H1 (cell line): ENCODE measurements around the gene RBMY1D. TPM values are rescaled to one million over a fixed set of nuclear protein-coding genes. Genes with fewer than 3 reads are reported as not detected.

Experiments used
- CTCF ChIA-PET: fragments of 300-600 bp; sonication (Branson Sonifier 250); formaldehyde crosslinking; loops from one replicate; lab custom pipeline; 2021; ENCODE audit not compliant: partially characterized antibody; lab: Charles Lee
- POLR2A ChIA-PET: fragments of 300-600 bp; sonication (Branson Sonifier 250); formaldehyde crosslinking; loops from one replicate; lab custom pipeline; 2021; ENCODE audit warnings: inconsistent platforms; ENCODE audit not compliant: partially characterized antibody; lab: Charles Lee
- DNase-seq, 2 experiments: peaks; one replicate each; pipeline versions ENCODE4 v3.0.0 to v3.0.0-alpha.2; 2010 to 2022; ENCODE audit warnings: low spot score in 2 of 2, low read depth in 1 of 2, mixed read lengths in 1 of 2
- FAIRE-seq: peaks from 2 replicates; lab custom pipeline; 2011; peaks lifted over from hg19 to GRCh38; lab: Jason Lieb, UNC
- H2AFZ ChIP-seq: 2 replicates; pipeline ENCODE4 v1.8.1; 2012; ENCODE audit warnings: low read length, inconsistent platforms
- H2AK5ac ChIP-seq: 2 replicates; pipeline ENCODE4 v1.6.1; 2013; ENCODE audit warnings: low read depth, low read length
- H2BK120ac ChIP-seq: replicated peaks from 2 replicates; pipeline ENCODE3; 2013; ENCODE audit warnings: low read depth, low read length, inconsistent platforms
- H2BK12ac ChIP-seq: 2 replicates; pipeline ENCODE4 v1.6.1; 2013; ENCODE audit warnings: low read depth, low read length
- H2BK15ac ChIP-seq: 2 replicates; pipeline ENCODE4 v1.6.1; 2013; ENCODE audit warnings: low read length
- H2BK20ac ChIP-seq: 2 replicates; pipeline ENCODE4 v1.6.1; 2013; ENCODE audit warnings: low read length
- H2BK5ac ChIP-seq: 2 replicates; pipeline ENCODE4 v1.6.1; 2013; ENCODE audit warnings: low read depth, low read length
- H3K14ac ChIP-seq: 2 replicates; pipeline ENCODE4 v1.6.1; 2013; ENCODE audit warnings: inconsistent platforms; ENCODE audit not compliant: insufficient read length
- H3K18ac ChIP-seq: 2 replicates; pipeline ENCODE4 v1.6.1; 2013; ENCODE audit warnings: low read length; ENCODE audit errors: extremely low read depth
- H3K23ac ChIP-seq: 2 replicates; pipeline ENCODE4 v1.6.1; 2013; ENCODE audit warnings: inconsistent platforms; ENCODE audit not compliant: insufficient read length
- H3K23me2 ChIP-seq: 2 replicates; pipeline ENCODE4 v1.6.1; 2013; ENCODE audit warnings: low read depth, low read length
- H3K27ac ChIP-seq: 2 replicates; pipeline ENCODE4 v1.6.1; 2011; ENCODE audit warnings: low read depth, low read length, inconsistent platforms
- H3K27me3 ChIP-seq, 4 experiments: replicated peaks in 1 of 4; 1 replicate in 1 of 4; 2 replicates in 3 of 4; pipeline versions ENCODE4 v1.6.1 to v1.8.1; 2011 to 2013; ENCODE audit warnings: low read length in 3 of 4, mild to moderate bottlenecking in 3 of 4, inconsistent platforms in 2 of 4, mixed read lengths in 2 of 4, moderate library complexity in 1 of 4; ENCODE audit not compliant: control insufficient read depth in 3 of 4, insufficient read depth in 3 of 4; ENCODE audit errors: extremely low read depth in 1 of 4
- H3K36me3 ChIP-seq, 4 experiments: 2 replicates each; pipeline versions ENCODE4 v1.6.1 to v1.8.1; 2011 to 2013; ENCODE audit warnings: mild to moderate bottlenecking in 4 of 4, low read length in 3 of 4, moderate library complexity in 2 of 4, control low read depth in 1 of 4, inconsistent platforms in 1 of 4; ENCODE audit not compliant: insufficient read depth in 4 of 4, control insufficient read depth in 2 of 4
- H3K4ac ChIP-seq: replicated peaks from 2 replicates; pipeline ENCODE3; 2013; ENCODE audit warnings: low read length, low read depth, mixed read lengths, inconsistent platforms; ENCODE audit not compliant: insufficient read length
- H3K4me1 ChIP-seq, 4 experiments: replicated peaks in 1 of 4; 1 replicate in 1 of 4; 2 replicates in 3 of 4; pipeline versions ENCODE4 v1.6.1 to v1.8.1; 2011 to 2013; ENCODE audit warnings: low read length in 3 of 4, inconsistent platforms in 2 of 4, mixed read lengths in 1 of 4; ENCODE audit not compliant: insufficient read depth in 4 of 4, control insufficient read depth in 3 of 4
- H3K4me2 ChIP-seq, 2 experiments: 2 replicates each; pipeline versions ENCODE4 v1.6.1 to v1.8.1; 2011 to 2013; ENCODE audit warnings: low read depth in 2 of 2, low read length in 2 of 2, control low read depth in 1 of 2, inconsistent platforms in 1 of 2, mild to moderate bottlenecking in 1 of 2; ENCODE audit not compliant: insufficient read depth in 1 of 2
- H3K4me3 ChIP-seq, 4 experiments: fragments of 200-600, 300-600 bp in 1 of 4; sonication (generic), shearing (Covaris generic), sonication (Bioruptor Twin) in 1 of 4; 2 replicates each; pipeline versions ENCODE4 v1.5.1 to v1.8.1; 2011 to 2016; ENCODE audit warnings: low read length in 4 of 4, low read depth in 3 of 4, control low read depth in 2 of 4, inconsistent platforms in 2 of 4, mild to moderate bottlenecking in 2 of 4, mixed read lengths in 1 of 4, moderate library complexity in 1 of 4; ENCODE audit not compliant: insufficient read depth in 2 of 4; ENCODE audit errors: extremely low read depth in 1 of 4
- H3K56ac ChIP-seq: replicated peaks from 2 replicates; pipeline ENCODE3; 2013; ENCODE audit warnings: low read depth, mild to moderate bottlenecking, mixed read lengths, low read length, inconsistent platforms; ENCODE audit not compliant: insufficient read length
- H3K79me1 ChIP-seq: 2 replicates; pipeline ENCODE4 v1.6.1; 2013; ENCODE audit warnings: low read depth, low read length, control low read depth
- H3K79me2 ChIP-seq, 2 experiments: 2 replicates each; pipeline versions ENCODE4 v1.6.1 to v1.8.1; 2012 to 2013; ENCODE audit warnings: low read length in 2 of 2, mild to moderate bottlenecking in 2 of 2, inconsistent platforms in 1 of 2; ENCODE audit not compliant: insufficient read depth in 2 of 2, control insufficient read depth in 1 of 2
- H3K9ac ChIP-seq, 4 experiments: replicated peaks in 1 of 4; 1 replicate in 1 of 4; 2 replicates in 3 of 4; pipeline versions ENCODE4 v1.6.1 to v1.8.1; 2011 to 2013; ENCODE audit warnings: low read depth in 3 of 4, low read length in 3 of 4, control low read depth in 2 of 4, mild to moderate bottlenecking in 2 of 4, moderate library complexity in 2 of 4, inconsistent platforms in 1 of 4; ENCODE audit errors: extremely low read depth in 1 of 4
- H3K9me3 ChIP-seq, 2 experiments: 2 replicates each; pipeline versions ENCODE4 v1.6.1 to v1.8.1; 2012 to 2013; ENCODE audit warnings: mild to moderate bottlenecking in 2 of 2, moderate library complexity in 2 of 2, control low read depth in 1 of 2, inconsistent platforms in 1 of 2, low read depth in 1 of 2, low read length in 1 of 2, mixed read lengths in 1 of 2; ENCODE audit not compliant: insufficient read depth in 2 of 2
- H4K20me1 ChIP-seq, 2 experiments: replicated peaks in 1 of 2; 2 replicates each; pipeline versions ENCODE3 to v1.8.1; 2011 to 2013; ENCODE audit warnings: inconsistent platforms in 2 of 2, low read length in 2 of 2, mild to moderate bottlenecking in 1 of 2; ENCODE audit not compliant: insufficient read depth in 2 of 2, control insufficient read depth in 1 of 2
- H4K5ac ChIP-seq: 2 replicates; pipeline ENCODE4 v1.6.1; 2013; ENCODE audit warnings: low read length, low read depth, mixed read lengths, inconsistent platforms; ENCODE audit not compliant: insufficient read length
- H4K8ac ChIP-seq: 2 replicates; pipeline ENCODE4 v1.8.0; 2013; ENCODE audit warnings: mild to moderate bottlenecking, moderate library complexity, low read length, inconsistent platforms; ENCODE audit not compliant: insufficient read depth; ENCODE audit errors: extremely low read depth
- H4K91ac ChIP-seq: replicated peaks from 2 replicates; pipeline ENCODE3; 2013; ENCODE audit warnings: low read length, mixed read lengths, inconsistent platforms; ENCODE audit not compliant: insufficient read length
- ASH2L ChIP-seq: fragments of 200-600, 300-600 bp; sonication (generic); IDR thresholded peaks from one replicate; pipeline ENCODE4 v1.7.1; 2017; ENCODE audit warnings: low read length
- ATF2 ChIP-seq: IDR thresholded peaks from 2 replicates; pipeline ENCODE4 v1.6.1; 2012; ENCODE audit warnings: low read length, inconsistent platforms
- CTBP2 ChIP-seq: IDR thresholded peaks from 2 replicates; pipeline ENCODE4 v1.7.0; 2011; ENCODE audit warnings: borderline replicate concordance, mild to moderate bottlenecking, moderate library complexity, mixed read lengths, low read length; ENCODE audit not compliant: insufficient read depth, insufficient read length
- FOSL1 ChIP-seq: IDR thresholded peaks from 2 replicates; pipeline ENCODE4 v1.6.1; 2011; ENCODE audit warnings: mild to moderate bottlenecking, low read depth, low read length, moderate library complexity; ENCODE audit not compliant: insufficient read depth
- HDAC6 ChIP-seq: IDR thresholded peaks from one replicate; pipeline ENCODE4 v1.7.1; 2012; ENCODE audit warnings: low read depth, mild to moderate bottlenecking, inconsistent platforms, low read length, moderate library complexity
- MAFK ChIP-seq: IDR thresholded peaks from 2 replicates; pipeline ENCODE4 v1.6.1; 2012; ENCODE audit warnings: low read depth, mild to moderate bottlenecking, improper control_type of control experiment, low read length
- RAD21 ChIP-seq, 2 experiments: IDR thresholded peaks in 1 of 2; conservative IDR thresholded peaks in 1 of 2; 2 replicates each; pipeline ENCODE4 v1.6.1; 2011; ENCODE audit warnings: low read depth in 2 of 2, low read length in 2 of 2, improper control_type of control experiment in 1 of 2, inconsistent platforms in 1 of 2, mild to moderate bottlenecking in 1 of 2, moderate library complexity in 1 of 2
- RBBP5 ChIP-seq: IDR thresholded peaks from 2 replicates; pipeline ENCODE4 v1.7.1; 2012; ENCODE audit warnings: low read depth, mild to moderate bottlenecking, inconsistent platforms, low read length, moderate library complexity, borderline replicate concordance
- TAF7 ChIP-seq: optimal IDR thresholded peaks from 2 replicates; pipeline ENCODE3; 2011; ENCODE audit warnings: low read depth, mild to moderate bottlenecking, inconsistent platforms, low read length, moderate library complexity, borderline replicate concordance
- TCF12 ChIP-seq: IDR thresholded peaks from 2 replicates; pipeline ENCODE4 v1.6.1; 2011; ENCODE audit warnings: low read depth, mild to moderate bottlenecking, low read length
- WGBS, 2 experiments: shearing (Covaris generic) in 1 of 2; methylation state at CpG; one replicate each; pipeline versions ENCODE4 v1.1.6 to v1.1.7; 2013 to 2015; ENCODE audit warnings: low lambda C conversion rate in 2 of 2, mixed read lengths in 2 of 2, inconsistent platforms in 1 of 2, low coverage in 1 of 2, missing lambda C conversion rate in 1 of 2; ENCODE audit not compliant: insufficient replicate concordance in 2 of 2, insufficient coverage in 1 of 2, insufficient read length in 1 of 2; ENCODE audit errors: extremely low coverage in 1 of 2, missing lambda C conversion rate in 1 of 2; 5-methylcytosine and 5-hydroxymethylcytosine counted together
- polyA plus RNA-seq, 7 experiments: library from polyadenylated mRNA; depleted of rRNA in 3 of 7; stranded (reverse) in 5 of 7; unstranded in 2 of 7; fragments of >200 nt in 5 of 7; fragments of 200-250 nt in 2 of 7; gene quantifications; 1 replicate in 5 of 7; 2 replicates in 1 of 7; 4 replicates in 1 of 7; pipeline versions ENCODE4 v1.2.1 to v1.2.3, GENCODE V29; 2011 to 2013; ENCODE audit warnings: missing spikeins in 2 of 7, mixed read lengths in 2 of 7
- total RNA-seq: library from RNA; stranded (reverse); fragmentation: NEBNext Ultra II Directional; extraction: Animal tissue kit (Norgen Biotek cat#: 25700); gene quantifications from 2 replicates; pipeline ENCODE4 v1.2.1, GENCODE V29; 2021

RBMY1D gene
- total and polyA plus RNA-seq, 2 of the 8 experiments (the other 6 are each of a cell fraction or from before 2014, with no cell fraction given) = not detected

GRCh38 chrY:21839489-21839888 is 54.8 kb downstream of the RBMY1D start:
- Histone ChIP-seq H4K5ac (no peak overlapping the region), H3K4me1 (no peaks in the 10 kb centered on the region), H2AK5ac (no peak overlapping the region), H3K4me3 (no peak overlapping the region), H3K9ac (no peak overlapping the region), H4K8ac (no peak overlapping the region), H2AFZ (no peak overlapping the region), H2BK120ac (no peak overlapping the region), H3K9me3 (peaks cover 13 to 58% of the 10 kb centered on the region in 2 experiments; a peak in 2 of 4 replicates), H3K56ac (no peak overlapping the region), H3K14ac (no peak overlapping the region), H3K79me2 (no peaks in the 10 kb centered on the region), H3K23me2 (no peaks in the 10 kb centered on the region), H2BK12ac (no peak overlapping the region), H2BK20ac (no peak overlapping the region), H4K20me1 (no peaks in the 10 kb centered on the region), H3K4me2 (no peak overlapping the region), H3K23ac (no peak overlapping the region), H2BK5ac (no peak overlapping the region), H2BK15ac (no peak overlapping the region), H3K18ac (no peak overlapping the region), H3K79me1 (no peaks in the 10 kb centered on the region), H3K27ac (no peak overlapping the region), H3K27me3 (no peaks in the 10 kb centered on the region), H3K4ac (no peak overlapping the region), H3K36me3 (no peaks in the 10 kb centered on the region), H4K91ac (no peak overlapping the region)
- ChIA-PET CTCF (no interaction called here), POLR2A (no interaction called here)
- FAIRE-seq = no peak
- DNase-seq = no peak
- TF ChIP-seq TAF7 (no peak), ATF2 (no peak), HDAC6 (no peak), TCF12 (no peak), RAD21 (IDR thresholded peaks at IDR 0.05 in 1 of 2, conservative IDR thresholded peaks at IDR 0.05 in 1 of 2; ENCODE audit: low read depth in 2 of 2, low read length in 2 of 2) (no peak), MAFK (no peak), ASH2L (no peak), CTBP2 (no peak), FOSL1 (no peak), RBBP5 (no peak)
- 80% methylated on average over 1 of the region's 5 CpGs; no CpG with 5 or more reads in 1 of the 2 experiments for WGBS, 2 experiments
